Fibroblast of villous mesenchyme (primary cell): ENCODE data around the gene RESP18. TPM values are rescaled to one million over a fixed set of nuclear protein-coding genes. Genes with fewer than 3 reads are reported as not detected.

ENCODE experiments used
- DNase-seq: peaks from one replicate; pipeline ENCODE4 v3.0.0-alpha.2; 2010; ENCODE audit warnings: low read depth
- H3K4me3 ChIP-seq: 2 replicates; pipeline ENCODE4 v1.5.1; 2011; ENCODE audit warnings: low read depth, mild to moderate bottlenecking, low read length
- total RNA-seq: library from RNA; depleted of rRNA; stranded (reverse); fragments of >200 nt; gene quantifications from 2 replicates; pipeline ENCODE4 v1.2.3, GENCODE V29; 2012
- TF ChIP-seq, protein P1 (sequence below): IDR thresholded peaks from 2 replicates; pipeline ENCODE4 v1.5.1; 2012; ENCODE audit warnings: low read depth, mild to moderate bottlenecking, low read length; ENCODE audit not compliant: insufficient read depth

Gene RESP18
- total RNA-seq, 1 donor: not detected

DNA sequence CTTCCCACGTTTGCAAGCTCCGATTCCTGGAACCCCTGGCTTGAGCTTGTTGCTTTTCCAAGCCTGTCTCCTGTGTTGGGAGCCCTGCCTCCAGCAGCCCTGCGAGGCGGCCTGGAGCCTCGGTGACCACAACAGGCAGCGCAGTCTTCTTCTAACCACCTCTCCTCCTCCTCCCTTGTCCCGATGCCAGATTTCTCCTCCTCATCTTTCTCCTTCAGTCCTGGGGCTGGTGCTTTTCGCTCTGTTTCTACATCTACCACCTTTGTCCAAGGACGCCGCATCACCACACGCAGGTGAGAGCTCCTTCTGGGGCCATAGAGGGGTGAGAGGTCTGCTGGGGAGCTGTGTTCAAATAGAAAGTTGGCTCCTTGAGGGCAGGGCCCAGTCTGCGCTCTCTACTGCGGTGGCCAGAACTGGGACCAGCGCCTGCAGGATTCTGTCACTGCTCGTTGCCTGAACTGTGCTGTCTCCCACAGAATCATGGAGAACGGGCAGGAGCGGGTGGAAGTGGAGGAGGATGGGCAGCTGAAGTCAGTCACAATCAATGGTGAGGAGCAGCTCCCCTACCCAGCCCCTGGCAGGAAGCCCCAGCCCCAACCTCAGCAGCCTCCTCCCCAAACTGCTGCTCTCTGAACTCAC lies 49.5 kb downstream of the RESP18 start:
- no peak for DNase-seq
- no peak overlapping the region for H3K4me3 ChIP-seq
- TF ChIP-seq, protein P1, sequence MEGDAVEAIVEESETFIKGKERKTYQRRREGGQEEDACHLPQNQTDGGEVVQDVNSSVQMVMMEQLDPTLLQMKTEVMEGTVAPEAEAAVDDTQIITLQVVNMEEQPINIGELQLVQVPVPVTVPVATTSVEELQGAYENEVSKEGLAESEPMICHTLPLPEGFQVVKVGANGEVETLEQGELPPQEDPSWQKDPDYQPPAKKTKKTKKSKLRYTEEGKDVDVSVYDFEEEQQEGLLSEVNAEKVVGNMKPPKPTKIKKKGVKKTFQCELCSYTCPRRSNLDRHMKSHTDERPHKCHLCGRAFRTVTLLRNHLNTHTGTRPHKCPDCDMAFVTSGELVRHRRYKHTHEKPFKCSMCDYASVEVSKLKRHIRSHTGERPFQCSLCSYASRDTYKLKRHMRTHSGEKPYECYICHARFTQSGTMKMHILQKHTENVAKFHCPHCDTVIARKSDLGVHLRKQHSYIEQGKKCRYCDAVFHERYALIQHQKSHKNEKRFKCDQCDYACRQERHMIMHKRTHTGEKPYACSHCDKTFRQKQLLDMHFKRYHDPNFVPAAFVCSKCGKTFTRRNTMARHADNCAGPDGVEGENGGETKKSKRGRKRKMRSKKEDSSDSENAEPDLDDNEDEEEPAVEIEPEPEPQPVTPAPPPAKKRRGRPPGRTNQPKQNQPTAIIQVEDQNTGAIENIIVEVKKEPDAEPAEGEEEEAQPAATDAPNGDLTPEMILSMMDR: no peak

DNA sequence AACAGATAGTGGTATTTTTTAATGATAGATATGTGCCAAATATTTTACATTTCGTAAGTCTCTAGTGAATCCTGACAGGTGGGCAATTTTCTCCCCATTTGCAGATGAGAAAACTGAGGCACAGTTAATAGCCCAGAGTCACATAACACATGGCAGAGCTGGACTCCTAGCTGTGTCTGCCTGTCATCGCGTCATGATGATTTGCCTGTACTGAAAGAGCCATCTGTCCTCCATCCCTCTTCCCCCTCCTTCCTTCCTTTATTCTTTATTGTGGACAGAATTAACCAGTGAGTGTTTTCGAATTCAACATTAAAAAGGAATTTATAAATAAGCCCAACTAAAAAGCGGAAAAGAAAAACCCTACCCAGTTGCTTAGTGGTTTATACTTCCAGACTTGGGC lies 50.2 kb downstream of the RESP18 start:
- DNase-seq: no peak
- TF ChIP-seq, protein P1: no peak
- H3K4me3 ChIP-seq: no peak overlapping the region

DNA sequence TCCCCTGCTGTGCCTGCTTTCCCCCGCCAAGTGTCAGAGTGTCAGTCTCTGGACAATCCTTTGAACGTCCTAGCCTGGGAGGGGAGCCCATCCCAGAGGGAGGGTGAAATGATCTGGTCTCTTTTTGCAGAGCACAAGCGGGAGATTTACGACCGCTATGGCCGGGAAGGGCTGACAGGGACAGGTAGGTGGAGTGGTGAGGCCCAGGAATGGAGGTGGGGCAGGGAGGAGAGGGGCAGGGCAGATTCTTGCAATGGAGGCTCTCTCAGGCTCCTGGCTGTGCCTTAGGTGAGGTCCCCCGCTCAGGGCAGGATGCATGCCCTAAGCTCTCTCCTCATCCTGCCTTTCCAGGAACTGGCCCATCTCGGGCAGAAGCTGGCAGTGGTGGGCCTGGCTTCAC lies 51.0 kb downstream of the RESP18 start:
- H3K4me3 ChIP-seq: no peak overlapping the region
- TF ChIP-seq, protein P1: no peak
- no peak for DNase-seq

DNA sequence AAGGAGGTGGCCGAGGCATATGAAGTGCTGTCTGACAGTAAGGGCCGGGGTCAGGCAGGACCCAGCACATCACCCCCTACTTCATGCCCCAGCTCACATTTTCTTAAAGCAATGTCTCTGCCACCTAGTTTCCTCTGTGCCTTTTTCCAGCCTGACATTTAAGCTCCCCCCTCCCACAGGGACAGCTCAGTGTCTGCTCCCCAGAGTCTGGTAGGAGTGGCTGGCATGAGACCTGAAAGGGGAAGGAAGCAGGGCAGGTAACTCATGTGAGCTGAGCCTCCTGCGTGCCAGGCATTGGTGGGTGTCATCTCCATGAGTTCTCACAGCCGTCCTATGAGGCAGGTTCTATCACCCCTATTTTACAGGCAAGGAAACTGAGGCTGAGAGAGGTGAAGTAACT lies 51.9 kb downstream of the RESP18 start:
- DNase-seq: no peak
- TF ChIP-seq, protein P1: no peak
- no peak overlapping the region for H3K4me3 ChIP-seq

DNA sequence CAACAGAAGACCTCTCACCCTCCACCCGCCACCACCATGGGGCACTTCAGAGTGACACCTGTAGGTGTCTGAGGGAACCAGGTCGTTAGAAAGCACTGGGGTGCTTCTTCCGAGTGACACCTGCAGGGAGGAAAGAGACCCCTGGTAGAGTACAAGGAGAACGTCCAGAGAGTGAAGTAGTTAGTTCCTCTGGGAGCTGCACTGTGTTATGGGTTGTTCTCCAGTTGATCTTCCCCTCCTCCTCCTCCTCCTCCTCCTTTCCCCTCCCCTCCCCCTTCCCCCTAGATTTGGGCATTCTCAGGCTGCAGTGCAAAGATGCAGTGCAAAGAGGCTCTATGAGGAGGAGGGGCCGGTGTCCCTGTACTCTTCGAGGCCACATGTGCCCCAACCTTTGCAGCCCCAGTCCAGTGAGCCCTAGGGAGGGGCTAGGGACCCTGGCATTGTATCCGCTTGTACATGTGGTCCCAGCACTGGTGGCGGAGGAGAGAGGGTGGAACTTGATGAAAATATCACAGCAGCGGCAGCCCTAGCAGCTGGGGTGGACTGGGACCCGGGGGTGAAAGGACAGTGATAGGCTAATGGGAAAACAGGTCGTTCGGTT lies 52.5 kb downstream of the RESP18 start:
- TF ChIP-seq, protein P1: peak; percentile 1
- peak overlapping the region; percentile 74 for H3K4me3 ChIP-seq
- no peak for DNase-seq

DNA sequence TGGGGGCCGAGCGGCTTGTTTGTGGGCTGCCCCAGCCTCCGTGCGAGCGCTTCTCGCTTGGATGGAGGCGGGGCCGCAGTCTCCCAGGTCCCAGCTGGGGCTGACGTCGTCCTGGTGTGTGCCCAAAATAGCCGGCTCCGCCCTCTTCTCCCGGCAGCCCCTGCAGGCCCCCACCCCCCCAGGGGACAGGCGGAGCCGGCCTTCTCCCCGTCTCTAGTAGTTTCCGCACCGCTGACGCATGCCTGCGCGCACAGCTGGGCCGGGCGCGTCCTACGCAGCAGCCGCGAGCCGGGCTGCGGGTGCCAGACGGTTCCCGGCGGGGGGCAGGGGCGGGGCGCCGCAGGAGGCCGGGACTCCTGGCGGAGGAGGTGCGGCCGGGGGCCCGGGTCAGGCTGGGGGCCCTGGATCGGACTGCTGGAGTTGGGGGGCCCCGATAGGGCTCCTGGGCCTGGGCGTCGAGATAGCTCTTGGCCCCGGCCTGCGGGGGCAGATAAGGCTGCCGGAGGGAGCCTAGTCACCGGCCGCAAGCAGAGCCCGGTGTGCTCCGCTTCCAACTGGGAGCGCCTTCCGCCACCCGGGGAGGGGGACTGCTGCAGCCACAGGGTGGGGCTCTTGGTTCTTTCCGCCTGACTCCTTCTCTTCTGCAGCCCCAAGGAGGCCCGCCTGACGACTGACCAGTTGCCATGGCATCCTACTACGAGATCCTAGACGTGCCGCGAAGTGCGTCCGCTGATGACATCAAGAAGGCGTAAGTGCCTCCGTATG lies 53.2 kb downstream of the RESP18 start, which contains the start of gene DNAJB2:
TSS of gene DNAJB2 (plus strand) at position 216 of the 765 bp plus-strand sequence. CDS start at position 684, 468 bp downstream.
- peak within 1 kb of the TSS; percentile 74 for H3K4me3 ChIP-seq
- TF ChIP-seq, protein P1: peak; percentile 22
- DNase-seq: peak; percentile 99
